KBM-7 (cell line): ENCODE measurements around the gene FSD1.

Experiments used
- DNase-seq: peaks from one replicate; pipeline ENCODE4 v3.0.0-alpha.2; 2015
- in situ Hi-C: fragments of 300-500 bp; cut with MboI; formaldehyde crosslinking; loops from 2 replicates; pipeline ENCODE4 v1.14.3; 2020; ENCODE audit warnings: low sequenced_read_pairs, low pct_unique_long_range_greater_than_20kb, mixed read lengths

FSD1 gene

GRCh38 chr19:4358709-4359626, 54.6 kb downstream of the FSD1 start:
- in situ Hi-C loops = no loop called here

GRCh38 chr19:4359627-4360000, 55.2 kb downstream of the FSD1 start:
- no peak for DNase-seq
- in situ Hi-C loops = no loop called here

More at GRCh38 chr19:4358709-4359626, 54.6 kb downstream of the FSD1 start:
- no peak for DNase-seq

DNA sequence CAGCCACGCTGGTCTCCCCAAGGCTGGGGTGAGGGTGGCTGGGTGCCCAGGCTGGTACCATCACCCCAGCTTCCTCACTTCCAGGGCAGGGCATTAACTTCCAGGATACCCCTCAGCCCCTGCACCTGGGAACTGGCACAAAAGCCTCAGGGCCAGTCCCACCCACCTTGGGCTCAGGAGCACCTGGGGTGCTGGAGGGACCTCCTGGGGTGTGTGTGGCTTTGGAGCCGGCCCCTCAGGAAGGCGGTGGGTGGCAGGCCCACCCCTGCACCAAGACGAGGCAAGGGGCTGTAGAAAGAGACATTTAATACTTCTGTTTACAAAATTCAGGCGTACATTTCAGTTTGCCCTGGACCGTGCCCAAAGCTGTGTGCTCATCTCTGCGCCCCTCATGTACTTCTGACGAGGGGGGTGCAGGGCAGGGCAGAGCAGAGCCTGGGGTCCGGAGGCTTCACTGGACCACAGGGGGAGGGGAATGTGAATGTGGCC, 55.7 kb downstream of the FSD1 start:
- in situ Hi-C loops = no loop called here
- DNase-seq = no peak

- DNase-seq = no peak
- in situ Hi-C loops = no loop called here
Measured at GRCh38 chr19:4360641-4361151, 56.3 kb downstream of the FSD1 start.

- in situ Hi-C loops = no loop called here
Measured at GRCh38 chr19:4361152-4362046, 57.0 kb downstream of the FSD1 start.

DNA sequence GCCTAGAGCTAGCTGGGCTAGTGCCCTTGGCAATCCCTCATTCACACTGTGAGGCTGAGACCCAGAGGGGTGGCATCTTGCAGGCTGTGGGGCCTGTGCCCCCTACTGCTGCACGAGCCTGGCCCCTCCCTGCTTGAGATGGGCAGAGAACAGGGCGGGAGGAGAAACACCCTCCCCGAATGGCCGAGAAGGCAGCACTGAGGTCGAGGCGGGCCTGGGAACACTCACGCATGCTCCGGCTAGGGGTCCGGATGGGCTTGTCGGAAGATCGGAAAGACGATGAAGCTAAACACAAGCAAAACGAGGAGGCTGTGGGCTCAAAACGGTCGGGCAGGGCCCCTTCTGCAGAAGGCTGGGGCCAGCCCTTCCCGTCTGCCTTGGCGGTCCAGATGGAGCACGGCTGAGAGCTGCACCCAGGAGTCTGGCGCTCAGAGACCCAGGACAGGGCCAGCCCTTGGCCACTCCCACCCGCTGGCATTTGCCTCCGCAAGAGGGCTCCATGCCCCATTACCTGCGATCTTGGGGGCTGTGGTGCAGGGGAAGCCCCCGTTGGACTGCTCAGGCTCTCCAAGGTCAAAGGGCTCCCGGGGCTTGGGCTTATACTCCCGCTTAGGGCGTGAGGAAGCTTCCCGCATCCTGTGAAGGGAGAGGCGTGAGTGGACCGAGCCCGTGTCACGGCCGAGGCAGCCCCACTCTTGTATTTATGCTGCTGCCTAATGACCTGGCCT, 57.9 kb downstream of the FSD1 start:
- no peak for DNase-seq
- in situ Hi-C loops = no loop called here

More at GRCh38 chr19:4361152-4362046, 57.0 kb downstream of the FSD1 start:
- DNase-seq = no peak

DNA sequence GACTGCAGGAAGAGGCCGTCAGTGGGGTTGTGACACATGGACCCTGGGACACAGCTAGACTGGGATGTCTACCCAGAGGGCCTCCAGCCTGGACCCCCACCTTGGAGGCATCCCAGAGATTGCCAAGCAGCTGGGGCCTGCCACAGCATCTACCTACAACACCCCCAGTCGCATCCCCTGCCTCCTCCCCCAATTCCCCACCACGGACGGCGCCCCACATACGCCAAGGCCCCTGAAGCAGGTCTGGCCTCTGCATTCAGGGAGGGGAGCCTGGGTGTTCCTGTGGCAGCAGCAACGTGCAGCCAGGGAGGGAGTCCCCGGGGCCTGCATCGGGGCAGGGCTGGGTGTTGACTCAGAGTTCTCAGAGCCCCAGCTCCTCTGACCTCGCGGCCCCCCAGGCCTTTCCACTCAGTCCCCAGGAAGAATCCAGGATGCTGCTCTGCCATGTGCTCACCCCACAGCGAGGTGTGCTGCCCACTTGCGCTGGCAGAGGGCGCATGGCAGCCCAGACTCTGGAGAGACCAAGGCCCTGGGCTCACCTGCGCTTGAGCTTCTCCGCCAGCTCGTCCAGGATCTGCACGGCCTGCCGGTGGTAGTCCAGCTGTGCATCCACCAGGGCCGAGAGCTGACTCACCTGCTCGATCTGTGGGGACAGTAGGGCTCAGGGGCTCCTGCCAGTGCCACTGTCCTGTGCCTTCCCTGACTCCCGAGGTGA, 58.6 kb downstream of the FSD1 start:
- DNase-seq = no peak
- in situ Hi-C loops = no loop called here

GRCh38 chr19:4363571-4364304, 59.3 kb downstream of the FSD1 start:
- DNase-seq = no peak
- in situ Hi-C loops = no loop called here

GRCh38 chr19:4365341-4365740, 60.9 kb downstream of the FSD1 start:
- in situ Hi-C loops = no loop called here
- DNase-seq = no peak

DNA sequence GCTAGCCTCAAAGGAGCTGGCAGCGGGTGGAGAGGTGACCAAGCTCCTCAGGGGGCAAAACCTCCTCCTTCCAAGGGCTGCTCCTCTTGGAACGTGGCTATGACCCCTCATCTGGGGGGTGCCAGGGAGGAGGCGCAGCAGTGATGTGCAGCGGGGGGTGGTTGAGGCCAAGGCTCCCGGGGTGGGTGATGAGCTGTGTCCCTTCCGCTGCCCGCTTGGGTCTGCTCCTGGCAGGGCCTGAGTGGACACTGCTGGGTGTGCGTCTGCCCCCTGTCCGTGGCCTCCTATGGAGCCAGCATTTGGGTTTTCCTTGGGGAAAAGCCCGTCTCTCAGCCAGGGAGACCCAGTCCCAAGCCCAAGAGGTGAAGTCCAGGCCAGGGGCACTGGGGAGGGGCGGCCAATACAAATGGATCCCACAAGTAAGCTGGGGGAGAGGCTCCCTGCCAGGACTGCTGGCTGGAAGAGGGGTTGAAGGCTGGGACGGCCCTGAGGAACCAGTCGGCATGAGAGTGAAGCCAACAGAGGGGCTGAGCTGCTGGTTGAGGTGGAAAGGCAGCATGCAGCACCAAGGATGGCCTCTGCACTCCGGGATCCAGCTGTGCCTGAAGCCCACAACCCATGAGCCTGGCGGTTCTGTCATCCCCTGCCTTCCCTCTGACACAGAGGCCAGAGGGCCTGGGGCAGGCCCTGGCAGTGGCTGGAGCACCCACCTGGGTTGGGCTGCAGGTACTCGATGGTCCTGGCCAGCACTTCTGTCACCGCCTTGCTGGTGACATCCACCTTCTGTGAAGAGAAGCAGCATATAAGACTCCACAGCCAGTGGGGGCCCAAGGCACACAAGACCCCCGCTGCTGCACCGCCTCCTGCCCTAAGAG, 61.6 kb downstream of the FSD1 start:
- DNase-seq = no peak
- in situ Hi-C loops = no loop called here

DNA sequence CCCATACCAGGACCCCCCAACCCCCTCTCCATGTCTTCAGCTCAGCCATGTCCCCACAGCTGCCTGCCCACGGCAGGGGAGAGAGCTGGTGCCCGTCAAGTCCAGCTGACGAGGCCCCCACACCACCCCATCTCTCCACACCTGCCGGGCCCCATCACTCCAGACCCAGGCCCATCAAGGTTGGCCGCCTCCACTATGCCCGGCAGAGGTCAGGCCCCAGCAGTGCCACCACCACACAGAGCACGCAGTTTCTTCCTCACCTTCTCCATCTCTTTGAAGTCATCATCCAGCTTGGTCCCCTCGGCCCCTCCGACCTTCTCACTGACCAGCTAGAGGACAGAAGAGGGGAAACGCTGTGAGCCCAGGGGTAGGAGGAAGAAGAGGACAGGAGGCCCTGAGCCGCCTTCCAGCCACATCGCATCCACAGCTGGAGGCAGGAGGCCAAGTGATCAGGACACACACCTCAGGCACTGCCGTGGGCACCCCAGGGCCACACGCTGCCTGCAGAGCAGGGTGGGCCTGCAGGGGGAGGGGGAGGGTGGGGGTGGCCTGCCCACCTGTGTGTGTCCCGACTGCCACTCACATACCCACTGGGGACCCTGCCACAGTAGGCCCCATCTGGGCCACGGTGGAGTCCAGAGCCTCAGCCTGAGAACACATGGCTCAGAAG, 62.4 kb downstream of the FSD1 start:
- in situ Hi-C loops = no loop called here
- no peak for DNase-seq

- no peak for DNase-seq
- in situ Hi-C loops = no loop called here
Measured at GRCh38 chr19:4367336-4367723, 62.9 kb downstream of the FSD1 start.

- in situ Hi-C loops = no loop called here
- no peak for DNase-seq
Measured at GRCh38 chr19:4367781-4368127, 63.4 kb downstream of the FSD1 start.

GRCh38 chr19:4368128-4368820, 63.9 kb downstream of the FSD1 start:
- in situ Hi-C loops = no loop called here
- DNase-seq = no peak

GRCh38 chr19:4369109-4369887, 64.9 kb downstream of the FSD1 start:
- in situ Hi-C loops = no loop called here
- peak; percentile 75 for DNase-seq
